Umbilical cord (tissue), 2 donors: ENCODE measurements around the gene SLC41A1. TPM values are rescaled to one million over a fixed set of nuclear protein-coding genes. Genes with fewer than 3 reads are reported as not detected.
"Not testable (repeated sequence)": the region's sequence is repeated elsewhere in the genome, so short reads cannot be mapped to it uniquely, and the experiment has no call there.

Experiments used
- DNase-seq: peaks from one replicate; pipeline ENCODE4 v3.0.0-alpha.2; 2015; ENCODE audit warnings: low spot score
- total RNA-seq: library from RNA; depleted of rRNA; stranded (reverse); fragments of >200 nt; gene quantifications from one replicate; pipeline ENCODE4 v1.2.3, GENCODE V29; 2014; ENCODE audit warnings: low replicate concordance; ENCODE audit not compliant: insufficient read depth

SLC41A1 gene
- total RNA-seq = 7.7 TPM

DNA sequence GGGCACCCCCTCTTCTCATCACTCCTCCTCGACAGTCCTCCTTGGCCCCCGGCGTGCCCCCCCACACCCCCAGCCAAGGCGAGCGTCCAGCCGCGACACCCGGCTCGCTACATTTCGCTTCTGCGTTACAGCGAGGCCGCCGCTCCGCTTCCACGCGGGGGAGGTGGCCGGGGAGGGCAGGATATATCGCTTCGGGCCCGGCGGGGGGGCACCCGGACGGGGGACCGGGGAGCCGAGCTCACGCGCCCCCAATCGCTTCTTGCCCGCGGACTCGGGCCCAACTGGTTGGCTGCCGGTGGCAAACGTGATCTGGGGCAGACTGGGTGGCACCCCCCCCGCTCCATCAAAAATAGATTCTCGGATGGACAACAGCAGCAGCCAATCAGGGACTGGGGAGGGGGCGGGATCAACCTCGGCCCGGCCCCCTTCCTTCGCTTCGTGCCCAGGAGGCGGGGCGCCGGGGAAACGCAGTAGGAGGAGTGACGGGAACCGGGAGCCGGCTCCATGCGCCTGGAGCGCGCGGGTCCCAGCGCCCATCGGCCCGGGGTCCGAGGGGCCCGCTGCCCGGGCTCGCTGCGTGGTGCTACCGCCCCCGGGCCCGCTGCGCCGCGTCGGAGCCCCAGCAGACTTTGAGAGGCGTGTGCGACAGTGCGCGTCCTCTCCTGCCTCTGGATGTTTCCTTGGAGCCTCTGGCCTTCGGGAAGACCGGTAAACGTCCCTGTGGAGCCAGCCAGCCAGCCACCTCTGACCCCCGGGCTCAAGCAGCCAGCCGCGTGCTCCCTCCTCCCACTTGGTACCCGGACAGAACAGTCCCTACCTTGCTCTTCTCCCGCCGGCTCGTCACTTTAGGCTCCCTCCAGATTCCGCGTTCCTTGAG, at the start of gene SLC41A1:
SLC41A1 (minus strand) TSS at position 321 of the 877 bp plus-strand sequence. CDS start 2,757 bp downstream, outside the sequence.
- DNase-seq = peak; percentile 96

DNA sequence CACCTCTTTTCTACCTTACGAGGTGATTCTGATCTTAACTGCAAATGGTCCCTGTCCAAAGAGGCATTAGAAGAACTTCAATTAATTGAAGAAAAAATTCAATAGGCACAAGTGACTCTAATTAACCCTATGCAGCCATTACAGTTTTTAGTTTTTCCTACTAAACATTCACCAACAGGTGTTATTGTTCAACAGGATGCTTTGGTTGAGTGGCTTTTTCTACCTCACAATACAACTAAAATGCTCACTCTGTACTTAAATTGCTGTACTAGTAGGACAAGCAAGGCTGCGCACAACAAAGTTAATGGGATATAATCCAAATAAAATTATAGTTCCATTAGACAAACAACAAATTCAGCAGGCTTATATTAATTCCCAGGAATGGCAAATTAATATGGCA, 48.5 kb upstream of the SLC41A1 start:
- no peak for DNase-seq

DNA sequence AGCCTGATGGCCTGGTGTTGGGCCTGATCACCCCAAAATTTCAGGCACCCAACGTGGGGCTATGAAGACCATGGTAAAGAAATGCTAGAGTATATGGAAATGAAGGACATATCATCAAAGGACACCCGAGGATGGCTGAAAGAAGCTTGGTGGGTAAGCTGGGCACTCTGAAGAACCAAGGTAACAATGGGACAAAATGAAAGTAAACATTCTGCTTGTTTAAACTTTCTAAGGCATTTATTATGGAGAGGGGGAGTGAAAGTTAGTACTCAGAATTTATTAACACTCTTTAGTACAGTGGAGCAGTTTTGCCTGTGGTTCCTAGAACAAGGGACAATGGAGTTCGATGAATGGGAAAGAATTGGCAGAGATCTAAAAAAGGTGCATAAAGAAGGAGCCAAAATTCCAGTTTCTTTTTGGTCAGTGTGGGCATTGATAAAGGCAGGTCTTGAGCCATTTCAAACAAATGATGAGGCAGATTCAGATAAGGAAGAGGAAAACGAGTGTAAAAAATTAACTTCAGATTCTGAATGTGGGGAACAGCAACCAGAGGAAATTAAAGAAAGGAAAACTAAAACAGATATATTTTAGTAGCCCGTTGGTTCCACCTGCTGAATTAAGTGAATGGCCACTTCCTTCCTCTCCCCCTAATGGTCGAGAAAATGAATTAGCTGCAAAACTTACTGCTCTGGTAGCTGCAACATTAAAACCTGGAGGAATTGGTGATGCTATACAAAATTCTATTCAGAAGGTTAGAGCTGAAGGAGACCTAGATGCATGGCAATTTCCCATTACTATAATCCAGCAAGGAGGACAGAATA, 45.4 kb upstream of the SLC41A1 start:
- DNase-seq = no peak

DNA sequence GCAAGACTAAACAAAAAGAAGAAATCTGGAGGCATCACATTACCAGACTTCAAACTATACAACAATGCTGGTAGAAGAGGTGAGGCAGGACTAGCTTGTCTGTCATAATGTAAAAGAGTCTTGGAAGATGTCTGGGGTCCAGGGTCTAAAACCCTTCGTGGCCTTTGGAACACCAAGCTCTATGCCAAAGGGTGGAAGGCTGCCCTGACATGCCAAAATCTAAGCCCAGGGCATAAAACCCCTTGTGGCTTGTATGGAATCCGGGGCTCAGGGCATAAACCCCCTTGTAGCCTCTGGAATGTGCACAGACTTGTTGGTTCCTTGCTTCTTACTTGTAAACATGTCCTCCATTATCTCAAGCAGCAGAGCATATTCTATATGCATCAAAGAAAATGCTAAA, 44.5 kb upstream of the SLC41A1 start:
- DNase-seq = not testable (repeated sequence)

DNA sequence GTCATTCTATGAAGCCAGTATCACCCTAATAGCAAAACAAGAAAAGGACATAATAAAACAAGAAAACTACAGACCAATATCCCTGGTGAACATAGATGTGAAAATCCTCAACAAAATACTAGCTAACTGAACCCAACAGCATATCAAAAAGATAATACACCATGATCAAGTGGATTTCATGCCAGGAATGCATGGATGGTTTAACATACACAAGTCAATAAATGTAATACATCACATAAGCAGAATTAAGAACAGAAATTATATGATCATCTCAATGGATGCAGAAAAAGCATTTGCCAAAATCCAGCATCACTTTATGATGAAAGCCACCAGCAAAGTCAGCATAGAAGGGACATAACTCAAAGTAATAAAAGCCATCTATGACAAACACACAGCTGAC, 43.4 kb upstream of the SLC41A1 start:
- DNase-seq = no peak

DNA sequence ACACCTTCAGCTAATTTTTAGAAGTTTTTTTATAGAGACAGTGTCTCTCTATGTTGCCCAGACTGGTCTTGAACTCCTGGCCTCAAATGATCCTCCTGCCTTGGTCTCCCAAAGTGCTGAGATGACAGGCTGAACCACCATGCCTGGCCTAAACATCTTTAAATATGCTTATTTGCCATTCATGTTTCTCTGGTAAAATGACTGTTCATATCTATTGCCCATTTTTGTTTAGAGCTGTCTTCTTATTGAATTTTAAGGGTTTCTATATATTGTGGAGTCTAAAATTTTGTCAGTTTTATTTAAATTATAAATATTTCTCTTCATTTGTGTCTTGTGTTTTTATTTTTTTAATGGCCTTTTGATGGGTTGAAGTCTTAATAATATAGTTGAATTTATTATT, 40.0 kb upstream of the SLC41A1 start:
- DNase-seq = no peak

DNA sequence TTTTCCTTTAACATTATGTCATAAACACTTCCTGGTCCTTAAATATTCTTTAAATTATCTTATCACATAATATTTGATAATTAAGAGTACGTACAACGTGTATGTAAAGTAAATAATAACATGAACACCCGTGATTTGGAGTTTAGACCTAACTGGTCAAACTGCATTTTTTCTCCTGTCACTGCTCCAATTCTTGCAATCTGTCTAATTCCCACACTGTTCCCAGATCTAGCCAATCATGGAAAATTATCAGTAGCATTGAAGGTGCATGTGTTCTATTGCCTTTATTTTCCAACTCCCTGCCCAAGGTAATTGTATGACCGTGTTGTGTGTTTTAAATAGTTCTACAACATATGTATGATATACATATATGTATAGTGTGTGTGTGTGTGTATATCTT, 39.0 kb upstream of the SLC41A1 start:
- no peak for DNase-seq

DNA sequence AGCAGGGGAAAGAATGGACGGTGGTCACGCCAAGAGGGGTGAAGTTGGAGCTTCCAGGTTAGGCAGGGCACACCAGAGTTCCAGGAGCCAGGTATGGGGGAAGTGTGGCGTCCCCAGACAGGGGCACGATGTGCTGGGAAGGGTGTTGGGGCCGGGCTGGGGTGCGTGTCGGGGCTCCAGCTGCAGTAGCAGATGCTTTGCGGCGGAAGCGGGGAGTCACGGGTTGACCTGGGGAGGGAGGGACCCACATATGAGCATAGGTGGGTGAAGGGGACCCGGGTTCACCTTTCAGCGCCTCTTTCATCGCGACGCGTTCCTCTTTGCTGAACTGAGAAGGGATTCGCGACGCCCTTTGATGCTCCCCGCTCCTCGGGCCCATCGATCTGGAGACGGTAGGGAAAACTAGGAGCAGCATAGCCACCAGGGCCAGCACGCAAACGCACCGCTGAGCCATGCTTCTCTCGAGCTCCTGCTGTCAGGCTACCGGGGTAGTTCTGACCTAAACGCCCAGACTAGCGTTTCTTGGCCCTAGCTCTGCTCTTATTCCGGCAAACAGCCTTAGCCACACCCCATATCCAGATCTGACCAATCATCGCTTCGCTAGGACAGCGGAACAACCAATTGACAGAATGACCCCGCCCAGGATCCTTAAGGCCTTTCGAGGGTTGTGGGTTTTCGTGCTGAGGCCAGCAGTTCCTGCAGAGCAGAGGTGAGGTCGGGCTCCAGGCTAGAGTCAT, 36.8 kb upstream of the SLC41A1 start, which contains the start of gene PM20D1:
PM20D1 (minus strand) TSS at position 514 of the 737 bp plus-strand sequence; CDS start at position 454, 60 bp downstream.
- DNase-seq = peak; percentile 83

DNA sequence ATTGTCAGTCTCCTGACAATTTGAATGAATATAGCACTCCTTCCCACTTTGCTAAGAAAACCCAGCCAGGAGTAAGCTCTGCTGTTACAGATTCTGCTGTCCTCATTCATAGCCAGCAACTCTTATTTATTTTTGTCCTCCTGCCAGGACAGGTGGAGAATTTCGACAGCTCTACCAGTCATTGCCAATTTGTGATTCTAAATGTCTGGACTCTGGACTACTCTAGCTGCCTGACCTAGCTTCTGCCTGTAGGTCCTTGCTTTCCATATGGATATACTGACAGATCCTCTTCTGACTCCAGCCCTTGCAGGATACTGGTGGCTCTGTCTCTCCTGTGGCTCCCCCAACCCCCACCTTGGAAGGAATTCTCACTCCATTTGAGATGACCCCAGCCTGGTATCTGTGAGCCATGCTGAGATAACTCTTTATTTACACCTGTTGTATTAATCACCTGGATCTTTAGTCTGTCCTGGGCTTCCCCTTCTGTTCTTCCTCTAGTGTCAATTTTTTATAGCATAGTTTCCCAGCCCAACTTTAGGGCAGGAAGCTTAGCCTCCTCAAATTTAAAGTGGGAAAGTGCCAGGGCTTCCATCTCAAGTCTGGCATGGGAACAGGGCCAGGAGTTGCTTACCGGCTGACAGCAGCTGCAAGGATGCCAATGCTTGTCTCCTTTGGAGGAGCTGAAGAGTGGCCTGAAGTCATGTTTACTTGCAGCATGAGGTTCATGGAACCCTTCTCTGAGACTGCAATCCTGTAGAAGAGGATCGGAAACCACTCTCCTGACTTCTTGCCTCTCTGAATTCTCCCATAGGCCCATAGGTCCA, 30.2 kb upstream of the SLC41A1 start:
- DNase-seq = no peak

DNA sequence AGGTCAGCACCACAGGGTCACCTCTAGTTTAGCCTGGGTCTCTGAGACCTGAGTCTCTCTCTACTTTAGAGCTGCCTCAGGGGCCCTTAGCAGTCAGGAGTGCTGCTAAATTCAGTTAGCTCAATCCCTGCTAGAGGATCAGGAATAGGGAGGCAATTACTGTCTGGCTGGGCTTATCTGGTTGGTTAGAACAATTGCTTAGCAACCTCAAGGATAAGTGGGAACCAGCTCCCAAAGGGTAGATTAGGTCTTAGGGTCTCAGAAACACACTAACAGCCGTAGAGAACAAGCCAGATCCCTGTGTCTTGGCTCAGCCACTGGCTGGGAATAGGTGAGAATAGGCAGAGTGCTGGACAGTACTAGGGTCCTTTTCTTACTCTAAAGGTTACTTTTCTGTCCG, 29.2 kb upstream of the SLC41A1 start:
- no peak for DNase-seq

DNA sequence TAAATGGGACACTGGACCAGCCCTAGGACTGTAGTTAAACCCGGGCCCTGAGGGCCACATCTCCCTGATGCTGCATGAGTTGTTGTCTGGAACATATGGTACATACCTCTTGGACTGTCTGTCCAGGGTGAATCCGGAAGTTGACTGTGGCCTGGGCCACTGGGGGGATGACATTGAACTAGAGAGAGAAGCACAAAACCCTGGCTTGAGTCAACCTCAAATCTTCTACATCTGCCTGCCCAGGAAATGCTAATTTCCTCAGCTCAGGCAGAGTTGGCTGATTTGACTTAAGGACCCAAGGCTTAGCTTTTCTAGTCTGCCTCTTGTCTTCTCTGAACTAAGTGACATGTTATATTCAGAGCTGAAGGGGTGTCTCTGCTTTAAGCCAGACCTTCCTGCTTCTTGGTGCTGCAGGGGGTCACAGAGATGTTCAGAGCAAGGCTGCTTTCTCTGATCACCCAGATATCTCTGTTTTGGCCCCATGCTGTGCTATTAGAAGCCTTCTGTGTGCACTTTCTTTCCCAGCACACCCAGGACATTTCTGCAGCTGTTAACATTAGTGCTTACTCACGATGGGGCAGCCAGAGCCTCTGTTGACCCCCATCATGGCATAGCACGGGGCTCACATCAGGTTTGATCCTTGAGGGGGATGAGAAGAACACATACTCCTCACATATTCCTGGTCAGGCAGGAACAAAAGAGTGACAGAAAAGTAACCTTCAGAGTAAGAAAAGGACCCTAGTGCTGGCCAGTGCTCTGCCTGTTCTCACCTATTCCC, 27.3 kb upstream of the SLC41A1 start:
- DNase-seq = no peak

DNA sequence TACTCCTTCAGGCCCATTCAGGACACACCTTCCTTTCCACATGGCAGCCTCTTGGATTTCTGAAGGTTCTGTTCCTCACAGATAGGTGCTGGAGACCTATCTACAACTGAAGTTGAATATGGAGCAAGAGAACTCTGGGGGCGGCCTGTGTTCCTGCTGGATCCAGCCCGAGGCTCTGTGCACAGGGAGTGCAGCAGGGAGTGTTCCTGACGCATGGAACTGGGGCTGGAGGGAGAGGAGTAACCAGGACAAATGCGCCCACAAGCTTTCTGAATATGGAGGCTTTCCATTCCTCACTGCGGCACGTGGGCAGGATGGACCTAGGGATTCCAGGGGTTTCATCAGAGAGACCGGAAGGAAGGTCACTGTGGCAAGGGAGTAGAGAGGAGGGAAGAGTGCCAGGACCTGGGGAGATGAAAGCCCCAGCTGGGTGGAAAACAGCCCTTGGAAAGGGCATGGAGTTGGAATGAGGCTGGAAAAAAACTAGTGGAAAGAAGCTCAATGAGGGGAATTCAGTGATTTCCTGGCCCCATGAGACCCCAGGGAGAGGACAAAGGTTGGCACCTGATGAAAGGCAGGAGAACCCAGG, 24.5 kb upstream of the SLC41A1 start:
- no peak for DNase-seq

DNA sequence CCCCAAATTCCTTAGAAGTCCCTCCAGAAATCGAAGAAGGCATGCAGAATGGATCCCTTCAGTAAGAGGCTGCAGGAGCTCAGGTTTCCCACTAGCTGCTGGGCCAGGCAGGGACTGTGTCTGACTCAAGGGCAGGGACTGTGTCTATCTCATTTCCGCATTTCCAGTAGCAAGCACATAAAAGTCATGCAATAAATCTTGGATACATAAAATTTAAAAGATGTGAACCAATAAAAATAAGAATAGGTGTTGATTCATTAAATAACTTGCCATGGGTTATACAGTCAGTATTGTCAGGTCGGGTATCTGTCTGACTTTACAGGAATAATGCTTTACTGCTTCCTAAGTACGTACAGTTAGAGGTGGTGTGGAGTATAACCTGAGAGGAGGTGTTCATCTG, 21.8 kb upstream of the SLC41A1 start:
- DNase-seq = no peak

DNA sequence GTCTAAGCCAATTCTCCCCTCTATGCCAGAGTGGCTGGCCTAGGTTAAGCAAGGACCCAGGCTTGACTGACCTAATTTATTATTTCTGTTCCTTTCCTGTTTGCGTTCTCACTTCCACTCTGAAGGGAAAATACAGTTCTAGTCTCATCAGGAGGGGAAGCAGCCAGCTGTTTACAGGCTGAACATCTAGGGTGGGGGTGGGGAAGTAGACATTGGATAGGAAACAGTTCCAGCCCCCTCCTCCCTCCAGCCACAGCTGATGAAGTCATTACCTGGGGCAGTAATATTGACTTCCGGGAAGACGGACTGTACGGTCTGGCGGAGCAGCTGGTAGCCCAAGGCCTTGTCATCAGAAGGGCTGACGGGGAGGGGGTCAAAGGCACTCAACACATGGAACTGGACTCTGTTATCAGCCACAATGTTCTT, 19.3 kb upstream of the SLC41A1 start:
- peak; percentile 19 for DNase-seq

DNA sequence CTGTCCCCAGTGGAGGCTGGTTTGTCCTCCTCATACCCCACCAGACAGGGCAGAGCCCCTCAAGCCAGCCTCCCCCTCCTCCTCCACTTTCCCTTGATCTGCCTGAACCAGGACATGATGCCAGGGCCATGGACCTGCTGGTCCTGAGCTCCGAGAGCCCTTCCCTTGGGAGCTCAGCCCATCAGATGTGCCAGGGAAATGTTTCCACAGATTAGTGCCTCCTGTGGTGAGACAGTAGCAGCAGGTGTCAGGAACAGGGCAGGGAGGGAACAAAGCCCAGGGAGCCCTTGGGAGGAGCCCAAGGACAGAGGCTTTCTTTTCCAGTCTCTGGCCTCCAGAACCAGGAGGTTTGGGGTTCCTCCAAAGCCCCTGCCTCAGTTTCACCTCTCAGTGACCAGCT, 14.6 kb upstream of the SLC41A1 start:
- no peak for DNase-seq

DNA sequence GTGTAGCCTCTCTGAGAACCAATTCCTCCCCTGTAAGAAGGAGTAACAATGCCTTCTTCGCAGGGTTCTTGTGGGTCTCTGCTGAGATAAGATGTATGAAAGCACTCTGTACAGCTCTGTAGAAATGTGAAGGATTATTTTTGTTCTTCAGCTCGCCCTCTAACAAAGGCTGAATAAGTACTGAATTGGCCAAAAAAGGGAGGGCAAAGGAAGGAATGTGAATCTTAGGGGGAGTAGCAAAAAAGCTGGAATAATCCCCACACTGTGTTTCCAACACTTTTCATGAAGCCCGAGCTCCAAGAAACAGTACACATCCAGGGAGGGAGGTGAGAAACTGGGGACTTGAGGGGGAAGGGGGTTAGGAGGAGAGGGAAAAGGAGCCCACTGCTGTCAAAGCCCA, 14.0 kb upstream of the SLC41A1 start:
- no peak for DNase-seq

DNA sequence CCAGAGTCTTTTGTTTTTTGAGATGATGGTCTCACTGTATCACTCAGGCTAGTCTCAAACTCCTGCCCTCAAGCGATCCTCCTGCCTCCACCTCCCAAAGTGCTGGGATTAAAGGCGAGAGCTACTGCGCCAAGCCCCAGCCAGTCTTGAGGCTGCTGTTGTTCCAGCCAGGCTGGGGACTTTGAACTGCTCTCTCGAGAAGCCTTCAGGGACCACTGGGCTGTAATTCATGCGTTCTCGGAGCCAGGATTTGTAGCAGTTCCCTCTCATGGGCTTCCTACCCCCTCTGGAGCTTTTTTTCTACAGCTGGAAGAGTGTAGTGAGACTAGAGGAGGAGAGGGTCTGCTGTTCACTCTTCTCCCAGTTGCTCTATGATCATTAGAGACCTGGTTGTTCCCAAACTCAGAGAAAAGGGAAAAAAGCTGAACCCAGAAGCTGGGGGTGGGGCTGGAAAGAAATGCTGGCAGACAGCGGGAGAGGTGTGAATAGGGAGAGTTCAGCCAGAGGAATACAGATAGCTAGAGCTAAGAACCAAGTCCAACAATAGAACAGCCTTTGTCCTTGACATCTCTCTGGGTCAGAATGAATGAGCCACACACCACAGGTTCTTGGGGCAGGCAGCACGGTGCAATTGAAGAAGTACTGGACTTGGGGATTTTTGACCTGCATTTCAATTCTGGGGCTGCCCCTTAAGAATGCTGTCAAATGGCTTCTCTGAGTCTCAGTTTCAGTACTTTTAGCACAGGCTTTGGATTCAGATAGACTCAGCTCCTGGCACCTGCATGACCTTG, 13.2 kb upstream of the SLC41A1 start:
- no peak for DNase-seq

DNA sequence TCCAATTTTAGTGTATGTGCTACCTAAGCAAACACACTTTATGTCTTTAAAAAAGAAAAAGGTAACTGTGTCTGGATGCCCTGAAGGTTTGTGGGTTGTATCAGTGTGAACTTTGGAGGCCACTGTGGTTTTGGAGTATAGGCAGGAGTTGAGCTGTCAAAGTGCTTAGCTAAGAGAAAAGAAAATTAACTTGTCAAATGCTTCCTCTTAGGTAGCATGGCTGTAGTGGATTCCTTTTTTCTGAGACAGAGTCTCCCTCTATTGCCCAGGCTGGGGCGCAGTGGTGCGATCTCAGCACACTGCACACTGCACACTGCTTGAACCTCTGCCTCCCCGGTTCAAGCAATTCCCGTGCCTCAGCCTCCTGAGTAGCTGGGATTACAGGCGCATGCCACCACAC, 11.2 kb upstream of the SLC41A1 start:
- no peak for DNase-seq

DNA sequence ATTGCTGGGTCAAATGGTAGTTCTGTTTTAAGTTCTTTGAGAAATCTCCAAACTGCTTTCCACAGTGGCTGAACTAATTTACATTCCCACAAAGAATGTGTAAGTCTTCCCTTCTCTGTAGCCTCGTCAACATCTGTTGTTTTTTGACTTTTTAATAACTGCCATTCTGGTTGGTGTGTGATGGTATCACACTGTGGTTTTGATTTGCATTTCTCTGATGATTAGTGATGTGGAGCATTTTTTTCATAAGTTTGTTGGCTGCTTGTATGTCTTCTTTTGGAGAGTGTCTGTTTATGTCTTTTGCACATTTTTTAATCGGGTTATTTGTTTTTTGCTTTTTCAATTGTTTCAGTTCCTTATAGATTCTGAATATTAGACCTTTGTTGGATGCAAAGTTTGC, 10.3 kb upstream of the SLC41A1 start:
- not testable (repeated sequence) for DNase-seq
